Activated CD4-positive, alpha-beta T cell treated with anti-CD3 and anti-CD28 coated beads, Interleukin-2, amount 10 ng/mL, durations not matched to agents 7 days and 5 days (primary cell): ENCODE results near the gene ITGAE. TPM values are rescaled to one million over a fixed set of nuclear protein-coding genes. Genes with fewer than 3 reads are reported as not detected.
A peak's percentile ranks its signal among the peaks of the same experiment; 100 is the strongest.

Source experiments
- CTCF ChIA-PET: fragments of 350-600 bp; sonication (Branson Sonifier 250); formaldehyde crosslinking; loops from one replicate; lab custom pipeline; 2021; ENCODE audit warnings: antibody characterized with exemption; lab: Charles Lee
- POLR2A ChIA-PET: fragments of 350-600 bp; sonication (Branson Sonifier 250); formaldehyde crosslinking; loops from one replicate; lab custom pipeline; 2021; ENCODE audit warnings: antibody characterized with exemption; lab: Charles Lee
- DNase-seq: peaks from one replicate; pipeline ENCODE4 v3.0.0-alpha.2; 2020
- H3K27ac Mint-ChIP-seq: one replicate; pipeline ENCODE4 v1.8.0; 2021; ENCODE audit warnings: mild to moderate bottlenecking, moderate library complexity, mixed read lengths
- H3K27me3 Mint-ChIP-seq: one replicate; pipeline ENCODE4 v1.8.0; 2021; ENCODE audit warnings: mixed read lengths
- H3K36me3 Mint-ChIP-seq: one replicate; pipeline ENCODE4 v1.8.0; 2021; ENCODE audit warnings: low read depth, mixed read lengths
- H3K4me1 Mint-ChIP-seq: one replicate; pipeline ENCODE4 v1.8.0; 2021; ENCODE audit warnings: mixed read lengths
- H3K4me3 Mint-ChIP-seq: one replicate; pipeline ENCODE4 v1.8.0; 2021; ENCODE audit warnings: mild to moderate bottlenecking, moderate library complexity, mixed read lengths
- H3K9me3 Mint-ChIP-seq: one replicate; pipeline ENCODE4 v1.8.0; 2021; ENCODE audit warnings: mixed read lengths
- total RNA-seq, 2 experiments: library from RNA; stranded (reverse); gene quantifications; one replicate each; pipeline ENCODE4 v1.2.3, GENCODE V29; 2021

The ITGAE gene
- total RNA-seq, 2 experiments from 2014 or later, result 18.3 to 20.9 TPM

DNA sequence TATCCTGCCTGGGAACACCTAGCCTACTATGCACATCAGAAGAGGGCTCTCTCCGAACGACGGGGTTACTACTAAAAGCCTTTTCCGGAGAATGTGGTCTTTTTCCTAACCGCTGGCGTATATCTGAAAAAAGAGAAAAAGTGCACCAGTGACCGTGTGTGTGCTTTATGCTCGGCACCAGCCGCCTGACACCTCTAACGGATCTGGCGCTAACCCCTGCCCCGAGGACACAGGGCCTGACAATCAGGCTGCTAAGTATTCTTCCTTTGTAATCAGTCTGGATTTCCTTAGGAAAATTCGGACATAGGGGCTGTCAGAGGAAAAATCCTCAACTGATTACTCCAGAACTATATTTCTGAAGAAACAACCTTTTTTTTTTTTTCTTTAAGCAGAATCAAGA lies 13.4 kb upstream of the ITGAE start:
- Mint-ChIP-seq H3K27me3 (no peaks in the 10 kb centered on the region), H3K9me3 (no peaks in the 10 kb centered on the region), H3K4me3 (no peak overlapping the region), H3K4me1 (no peaks in the 10 kb centered on the region), H3K36me3 (peaks cover 47% of the 10 kb centered on the region), H3K27ac (no peak overlapping the region)
- DNase-seq, result no peak
- ChIA-PET POLR2A (no interaction called here), CTCF (interaction anchor here (0.6 to 1.9 kb wide), 2 partner anchors 32 to 182 kb away, joined by 3 to 4 read pairs; partner anchors contain the start of gene NCBP3)

DNA sequence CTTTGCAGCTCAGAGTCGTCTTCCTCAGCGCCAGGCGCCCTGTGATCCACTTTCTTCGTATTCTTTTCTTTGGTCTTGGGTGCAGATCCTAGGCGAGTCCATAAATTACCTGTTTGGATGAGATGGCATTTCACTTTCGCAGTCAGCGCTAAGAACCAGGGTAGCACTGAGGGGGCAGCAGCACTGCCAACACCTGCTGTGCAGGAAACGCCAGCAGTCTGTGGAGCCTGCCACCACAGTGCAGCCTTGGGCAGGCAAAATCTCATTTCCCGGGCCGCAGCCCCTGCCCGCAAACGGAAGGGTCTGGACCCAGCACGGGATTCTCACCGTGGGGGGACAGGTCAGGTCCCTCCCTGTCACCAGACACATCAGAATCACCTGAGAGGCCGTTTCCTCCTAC lies 12.2 kb upstream of the ITGAE start:
- CTCF ChIA-PET, result interaction anchor here (5.0 kb wide), 1 partner anchor 76 kb away, joined by 18 read pairs; no protein-coding TSS in a partner anchor
- H3K27ac Mint-ChIP-seq, result no peak overlapping the region
- H3K27me3 Mint-ChIP-seq, result no peaks in the 10 kb centered on the region
- H3K4me3 Mint-ChIP-seq, result no peak overlapping the region
- H3K36me3 Mint-ChIP-seq, result peaks cover 45% of the 10 kb centered on the region
- DNase-seq, result no peak
- H3K4me1 Mint-ChIP-seq, result no peaks in the 10 kb centered on the region
- no peaks in the 10 kb centered on the region for H3K9me3 Mint-ChIP-seq
- POLR2A ChIA-PET, result no interaction called here

DNA sequence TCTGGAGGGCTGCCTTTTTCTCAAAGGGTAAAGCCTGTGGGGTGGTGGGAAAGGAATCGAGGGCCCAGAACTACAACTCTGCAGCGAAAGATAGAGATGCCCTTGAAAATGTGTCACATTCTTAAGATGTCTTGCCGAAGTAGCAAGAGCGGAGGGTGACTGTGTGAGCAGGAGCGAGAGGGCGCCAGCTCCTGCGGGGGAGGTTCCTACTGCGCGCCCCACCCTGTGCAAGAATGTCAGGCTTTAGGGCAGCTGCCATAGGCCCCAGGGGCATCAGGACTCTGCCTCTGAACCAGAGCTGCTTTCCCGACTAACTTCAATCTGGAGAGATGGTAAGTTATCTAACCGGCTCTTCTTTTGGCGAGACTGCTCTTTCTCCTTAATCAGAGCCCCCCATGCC lies 11.8 kb upstream of the ITGAE start:
- POLR2A ChIA-PET, result no interaction called here
- no peak overlapping the region for H3K4me3 Mint-ChIP-seq
- peaks cover 46% of the 10 kb centered on the region for H3K36me3 Mint-ChIP-seq
- no peaks in the 10 kb centered on the region for H3K27me3 Mint-ChIP-seq
- no peak for DNase-seq
- CTCF ChIA-PET, result interaction anchor here (1.1 to 5.0 kb wide), 2 partner anchors 31 to 75 kb away, joined by 3 to 18 read pairs; no protein-coding TSS in a partner anchor
- H3K27ac Mint-ChIP-seq, result no peak overlapping the region
- no peaks in the 10 kb centered on the region for H3K4me1 Mint-ChIP-seq
- H3K9me3 Mint-ChIP-seq, result no peaks in the 10 kb centered on the region

DNA sequence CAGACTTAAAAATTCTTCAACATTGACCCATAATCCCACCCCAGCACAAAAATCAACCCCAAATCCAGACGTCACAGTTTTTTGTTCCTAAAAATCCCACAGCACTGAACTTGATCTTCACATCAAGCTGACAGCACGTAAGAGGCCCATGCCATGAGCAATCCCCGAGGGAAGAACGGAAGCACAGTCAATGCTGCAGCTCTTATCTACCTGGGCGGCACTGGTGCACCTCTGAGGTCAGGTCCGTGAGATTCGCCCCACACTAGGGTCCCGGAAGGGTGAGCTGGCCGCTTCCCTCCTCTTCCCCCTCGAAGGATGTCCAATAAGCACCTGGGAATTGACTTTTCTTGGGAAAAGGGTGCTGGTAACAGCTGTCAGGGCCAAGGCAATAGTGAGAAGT lies 11.3 kb upstream of the ITGAE start:
- DNase-seq, result no peak
- ChIA-PET CTCF (interaction anchor here (1.1 to 5.0 kb wide), 2 partner anchors 32 to 75 kb away, joined by 3 to 18 read pairs; no protein-coding TSS in a partner anchor), POLR2A (no interaction called here)
- peaks cover 49% of the 10 kb centered on the region for H3K36me3 Mint-ChIP-seq
- H3K27me3 Mint-ChIP-seq, result no peaks in the 10 kb centered on the region
- H3K9me3 Mint-ChIP-seq, result no peaks in the 10 kb centered on the region
- H3K27ac Mint-ChIP-seq, result no peak overlapping the region
- H3K4me3 Mint-ChIP-seq, result no peak overlapping the region
- H3K4me1 Mint-ChIP-seq, result no peaks in the 10 kb centered on the region

DNA sequence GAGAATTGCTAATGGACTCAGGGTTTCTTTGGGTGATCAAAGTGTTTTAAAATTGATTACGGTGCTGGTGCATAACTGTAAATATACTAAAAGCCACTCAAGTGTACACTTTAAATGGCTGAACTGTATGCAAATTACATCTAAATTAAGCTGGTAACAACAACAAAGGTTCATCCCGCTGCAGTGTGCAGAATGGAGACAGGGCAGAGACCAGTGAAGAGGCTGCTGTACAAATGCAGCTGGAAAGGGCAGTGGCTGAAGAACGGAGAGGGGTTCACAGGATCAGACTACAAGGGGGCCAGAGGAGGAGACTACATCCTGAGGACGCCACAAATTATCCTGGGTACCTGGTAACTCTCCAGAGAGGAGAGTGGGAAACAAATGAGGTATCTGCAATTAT lies 9.0 kb upstream of the ITGAE start:
- Mint-ChIP-seq H3K4me3 (no peak overlapping the region), H3K4me1 (peaks cover 3% of the 10 kb centered on the region), H3K27ac (no peak overlapping the region), H3K36me3 (peaks cover 46% of the 10 kb centered on the region), H3K27me3 (no peaks in the 10 kb centered on the region), H3K9me3 (no peaks in the 10 kb centered on the region)
- no peak for DNase-seq
- ChIA-PET CTCF (interaction anchor here (1.7 to 5.0 kb wide), 2 partner anchors 14 to 72 kb away, joined by 4 to 18 read pairs; no protein-coding TSS in a partner anchor), POLR2A (no interaction called here)

DNA sequence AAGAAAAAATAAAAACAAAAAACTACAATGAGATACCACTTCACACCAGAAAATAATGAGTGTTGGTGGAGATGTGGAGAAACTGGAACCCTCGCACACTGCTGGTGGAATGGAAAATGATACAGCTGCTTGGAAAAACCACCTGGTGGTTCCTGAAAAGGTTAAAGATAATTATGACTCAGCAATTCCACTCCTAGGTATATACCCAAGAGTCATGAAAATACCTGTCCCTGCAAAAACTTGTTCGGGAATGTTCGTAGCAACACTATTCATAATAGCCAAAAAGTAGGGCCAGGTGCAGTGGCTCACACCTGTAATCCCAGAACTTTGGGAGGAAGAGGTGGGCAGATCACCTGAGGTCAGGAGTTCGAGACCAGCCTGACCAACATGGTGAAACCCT lies 8.1 kb upstream of the ITGAE start:
- Mint-ChIP-seq H3K4me3 (no peak overlapping the region), H3K27me3 (no peaks in the 10 kb centered on the region), H3K9me3 (no peaks in the 10 kb centered on the region), H3K36me3 (peaks cover 39% of the 10 kb centered on the region), H3K4me1 (peaks cover 10% of the 10 kb centered on the region), H3K27ac (no peak overlapping the region)
- no peak for DNase-seq
- POLR2A ChIA-PET, result no interaction called here
- CTCF ChIA-PET, result interaction anchor here (1.4 to 5.0 kb wide), 3 partner anchors 13 to 118 kb away, joined by 3 to 18 read pairs (median 4); no protein-coding TSS in a partner anchor

DNA sequence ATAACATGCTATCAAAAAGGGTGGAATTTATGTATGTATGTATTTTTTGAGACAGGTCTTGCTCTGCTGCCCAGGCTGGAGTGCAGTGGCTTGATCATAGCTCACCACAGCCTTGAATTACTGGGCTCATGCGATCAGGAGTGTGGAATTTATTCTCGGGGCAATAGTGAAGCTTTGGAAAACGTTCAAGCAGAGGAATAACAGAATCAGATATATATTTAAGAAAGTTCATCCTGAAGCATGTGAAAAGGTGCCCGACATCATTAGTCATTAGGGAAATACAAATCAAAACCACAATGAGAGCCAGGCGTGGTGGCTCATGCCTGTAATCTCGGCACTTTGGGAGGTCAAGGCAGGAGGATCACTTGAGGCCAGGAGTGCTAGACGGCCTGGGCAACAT lies 7.7 kb upstream of the ITGAE start:
- CTCF ChIA-PET, result interaction anchor here (1.4 to 5.0 kb wide), 3 partner anchors 12 to 117 kb away, joined by 3 to 18 read pairs (median 4); no protein-coding TSS in a partner anchor
- POLR2A ChIA-PET, result interaction anchor here (0.8 kb wide), 1 partner anchor 71 kb away, joined by 3 read pairs; no protein-coding TSS in a partner anchor

DNA sequence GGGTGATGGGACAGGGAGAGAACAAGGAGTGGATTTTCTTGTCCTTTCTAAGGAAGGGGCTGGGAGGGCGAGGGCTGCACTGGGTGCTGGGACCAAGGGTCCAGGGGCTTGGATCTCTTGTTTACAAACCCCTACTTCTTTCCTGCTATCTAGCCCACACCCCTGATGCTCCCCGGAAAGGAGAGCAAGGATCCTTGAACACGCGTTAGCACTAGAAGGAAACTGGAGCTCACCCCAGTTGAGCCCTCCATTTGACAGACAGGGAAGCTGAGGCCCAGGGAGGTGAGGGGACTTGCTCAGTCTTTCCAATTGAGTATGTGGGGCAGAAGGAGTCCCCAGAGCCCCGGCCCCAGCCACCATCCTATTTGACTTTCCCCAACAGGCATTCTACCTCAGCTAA lies 4.6 kb upstream of the ITGAE start:
- CTCF ChIA-PET, result interaction anchor here (0.6 to 4.6 kb wide), 6 partner anchors 9 to 68 kb away, joined by 3 to 19 read pairs (median 5); no protein-coding TSS in a partner anchor
- no peak for DNase-seq
- Mint-ChIP-seq H3K27me3 (no peaks in the 10 kb centered on the region), H3K4me1 (peaks cover 15% of the 10 kb centered on the region), H3K4me3 (no peak overlapping the region), H3K27ac (no peak overlapping the region), H3K36me3 (peaks cover 23% of the 10 kb centered on the region), H3K9me3 (no peaks in the 10 kb centered on the region)
- POLR2A ChIA-PET, result no interaction called here

More for the DNA sequence above, 7.7 kb upstream of the ITGAE start:
- no peak overlapping the region for H3K27ac Mint-ChIP-seq
- no peak overlapping the region for H3K4me3 Mint-ChIP-seq
- H3K27me3 Mint-ChIP-seq, result no peaks in the 10 kb centered on the region
- peaks cover 39% of the 10 kb centered on the region for H3K36me3 Mint-ChIP-seq
- DNase-seq, result no peak
- peaks cover 14% of the 10 kb centered on the region for H3K4me1 Mint-ChIP-seq
- H3K9me3 Mint-ChIP-seq, result no peaks in the 10 kb centered on the region

DNA sequence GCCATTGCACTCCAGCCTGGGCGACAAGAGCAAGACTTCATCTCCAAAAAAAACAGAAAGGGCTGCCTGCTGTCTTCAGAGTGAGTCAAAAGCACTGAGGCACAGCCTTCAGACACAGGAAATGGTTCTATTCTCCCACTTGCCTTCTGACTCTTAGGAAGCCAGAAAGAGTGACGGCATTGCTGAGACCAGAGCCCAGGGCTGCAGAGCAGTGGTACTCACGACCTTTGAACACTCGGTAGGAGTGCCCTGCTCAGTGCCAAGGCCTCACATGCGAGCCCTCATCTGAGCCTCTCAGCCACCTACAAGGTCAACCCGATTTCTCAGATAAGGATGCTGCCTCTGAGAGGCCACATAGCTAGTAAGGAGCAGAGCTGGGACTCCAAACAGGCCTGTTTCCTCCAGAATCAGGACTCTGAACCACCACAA lies 3.5 kb upstream of the ITGAE start:
- no peak overlapping the region for H3K4me3 Mint-ChIP-seq
- H3K4me1 Mint-ChIP-seq, result peaks cover 15% of the 10 kb centered on the region
- H3K9me3 Mint-ChIP-seq, result no peaks in the 10 kb centered on the region
- no peak for DNase-seq
- no peaks in the 10 kb centered on the region for H3K27me3 Mint-ChIP-seq
- H3K36me3 Mint-ChIP-seq, result peaks cover 18% of the 10 kb centered on the region
- H3K27ac Mint-ChIP-seq, result peak overlapping the region; percentile 9
- CTCF ChIA-PET, result interaction anchor here (1.4 to 4.6 kb wide), 4 partner anchors 8 to 67 kb away, joined by 4 to 19 read pairs (median 5); no protein-coding TSS in a partner anchor
- POLR2A ChIA-PET, result interaction anchor here (0.8 kb wide), 1 partner anchor 8 kb away, joined by 3 read pairs; no protein-coding TSS in a partner anchor

DNA sequence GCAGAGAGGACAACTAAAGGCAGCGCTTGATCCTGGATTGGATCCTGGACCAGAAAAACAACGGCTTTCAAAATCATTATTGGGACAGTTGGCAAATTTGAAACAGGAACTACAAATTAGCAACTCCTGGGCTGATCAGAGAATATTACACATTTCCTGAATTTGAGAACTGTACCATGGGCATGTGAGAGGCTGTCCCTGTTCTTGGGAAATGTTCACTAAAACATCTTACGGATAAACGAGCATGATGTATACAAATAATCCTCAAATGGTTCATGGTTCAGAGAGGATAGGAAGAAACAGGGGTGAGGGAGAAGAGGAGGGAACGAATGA lies 2.3 kb upstream of the ITGAE start:
- no peak overlapping the region for H3K4me3 Mint-ChIP-seq
- H3K36me3 Mint-ChIP-seq, result peaks cover 12% of the 10 kb centered on the region
- POLR2A ChIA-PET, result no interaction called here
- H3K27me3 Mint-ChIP-seq, result no peaks in the 10 kb centered on the region
- peaks cover 17% of the 10 kb centered on the region for H3K4me1 Mint-ChIP-seq
- no peak overlapping the region for H3K27ac Mint-ChIP-seq
- CTCF ChIA-PET, result interaction anchor here (0.8 kb wide), 1 partner anchor 43 kb away, joined by 6 read pairs; the partner anchor contains the start of gene NCBP3
- no peak for DNase-seq
- no peaks in the 10 kb centered on the region for H3K9me3 Mint-ChIP-seq

DNA sequence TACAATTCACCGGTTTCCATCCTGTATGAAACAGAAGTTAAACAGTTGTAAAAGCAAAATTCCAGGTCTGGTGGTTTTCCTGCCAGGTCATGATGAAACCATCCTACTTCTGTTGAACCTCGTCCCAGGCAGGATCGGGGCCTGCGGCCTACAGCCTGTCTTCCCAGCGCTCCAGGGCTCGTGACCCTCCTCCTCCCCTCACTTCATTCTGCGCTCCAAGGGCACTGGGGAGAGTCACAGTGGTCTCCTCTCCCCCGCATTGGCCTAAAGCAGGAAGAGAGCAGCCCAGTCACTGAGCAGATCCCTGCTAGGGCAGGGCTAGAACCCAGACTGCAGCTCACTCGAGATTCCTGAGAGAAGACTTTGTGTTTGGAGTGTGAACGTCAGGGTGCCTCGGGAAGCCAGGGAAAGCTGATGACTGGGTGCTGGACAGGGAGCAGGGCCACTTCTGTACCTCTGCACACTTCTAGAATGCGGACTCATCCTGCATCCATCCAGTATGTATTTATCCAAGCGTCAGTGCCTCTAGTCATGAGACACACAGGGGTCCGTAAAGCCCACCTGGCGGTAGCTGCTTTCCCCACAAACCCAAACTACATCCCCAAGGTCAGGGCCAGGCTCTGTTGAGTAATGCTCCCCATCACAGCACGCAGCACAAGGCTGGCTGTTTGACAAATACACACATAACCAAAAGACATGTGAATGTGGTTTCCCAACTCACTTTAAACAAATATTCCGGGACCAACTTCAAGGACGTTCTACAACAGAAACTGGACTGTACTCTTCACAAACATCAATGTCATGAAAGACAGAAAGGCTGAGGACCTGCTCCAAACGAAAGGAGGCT lies 1.7 kb upstream of the ITGAE start:
- peaks cover 8% of the 10 kb centered on the region for H3K36me3 Mint-ChIP-seq
- no peak overlapping the region for H3K4me3 Mint-ChIP-seq
- ChIA-PET POLR2A (no interaction called here), CTCF (interaction anchor here (0.6 kb wide), 1 partner anchor 64 kb away, joined by 3 read pairs; no protein-coding TSS in a partner anchor)
- peaks cover 17% of the 10 kb centered on the region for H3K4me1 Mint-ChIP-seq
- no peak overlapping the region for H3K27ac Mint-ChIP-seq
- DNase-seq, result no peak
- H3K9me3 Mint-ChIP-seq, result no peaks in the 10 kb centered on the region
- H3K27me3 Mint-ChIP-seq, result no peaks in the 10 kb centered on the region

DNA sequence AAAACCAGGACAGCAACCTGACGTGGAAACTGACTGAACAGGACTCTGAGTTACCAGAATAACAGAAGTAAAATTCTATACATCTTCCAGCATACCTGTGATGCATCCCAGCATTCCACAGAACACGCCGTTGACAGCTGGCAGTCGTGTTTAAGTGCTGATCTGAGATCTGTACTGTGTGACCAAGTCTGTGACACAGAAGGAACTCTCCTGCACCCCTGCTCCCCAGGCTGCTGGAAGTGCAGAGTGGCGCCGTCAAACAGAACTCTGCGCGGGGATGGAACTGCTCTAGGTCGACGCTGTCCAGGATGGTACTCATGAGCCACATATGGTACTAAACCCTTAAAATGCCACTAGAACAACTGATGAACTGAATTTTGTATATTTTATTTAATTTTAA lies 804 bp upstream of the ITGAE start:
- H3K27ac Mint-ChIP-seq, result no peak overlapping the region
- peaks cover 19% of the 10 kb centered on the region for H3K4me1 Mint-ChIP-seq
- H3K4me3 Mint-ChIP-seq, result no peak overlapping the region
- ChIA-PET POLR2A (no interaction called here), CTCF (interaction anchor here (1.1 to 1.8 kb wide), 3 partner anchors 44 to 64 kb away, joined by 3 to 6 read pairs (median 4); no protein-coding TSS in a partner anchor)
- no peaks in the 10 kb centered on the region for H3K27me3 Mint-ChIP-seq
- no peaks in the 10 kb centered on the region for H3K36me3 Mint-ChIP-seq
- no peak for DNase-seq
- no peaks in the 10 kb centered on the region for H3K9me3 Mint-ChIP-seq

DNA sequence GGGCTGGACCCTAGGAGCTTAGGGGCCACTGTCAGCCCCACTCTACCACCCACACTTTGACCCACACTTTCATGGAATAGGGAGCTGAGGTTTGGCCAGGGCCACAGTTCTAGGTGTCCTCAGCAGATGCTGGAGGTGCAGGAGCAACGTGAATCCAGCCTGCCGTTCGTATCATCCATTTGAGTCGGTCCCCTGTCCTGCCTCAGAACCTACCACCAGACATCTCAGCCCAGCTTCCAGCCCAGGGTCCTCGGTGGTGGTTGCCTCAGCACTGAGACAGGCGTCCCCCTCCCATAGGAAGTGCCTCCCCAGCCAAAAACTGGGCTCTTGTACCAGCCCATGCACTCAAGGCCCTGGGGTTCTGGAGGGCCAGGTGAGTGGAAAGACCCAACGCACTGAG lies 359 bp upstream of the ITGAE start:
- Mint-ChIP-seq H3K27me3 (no peaks in the 10 kb centered on the region), H3K36me3 (no peaks in the 10 kb centered on the region), H3K9me3 (no peaks in the 10 kb centered on the region), H3K27ac (no peak overlapping the region), H3K4me1 (peaks cover 23% of the 10 kb centered on the region), H3K4me3 (no peak overlapping the region)
- DNase-seq, result no peak
- CTCF ChIA-PET, result interaction anchor here (0.9 to 1.8 kb wide), 4 partner anchors 32 to 64 kb away, joined by 3 to 6 read pairs (median 4); no protein-coding TSS in a partner anchor
- POLR2A ChIA-PET, result no interaction called here
